ENCODE data around the gene CLUH.
"Not testable (repeated sequence)": the region's sequence is repeated elsewhere in the genome, so short reads cannot be mapped to it uniquely, and the experiment has no call there.

Gene CLUH

GRCh38 chr17:2691069-2691871, 20.3 kb downstream of the CLUH start:
- FAIRE-seq (no peak), DNase-seq (ENCODE audit: extremely low spot score, insufficient read length, low read depth) (no peak)

- FAIRE-seq (no peak), DNase-seq (ENCODE audit: extremely low spot score, insufficient read length, low read depth) (no peak)
Measured at GRCh38 chr17:2690165-2691068, 21.1 kb downstream of the CLUH start.

GRCh38 chr17:2689411-2690164, 22.0 kb downstream of the CLUH start:
- no peak for FAIRE-seq

GRCh38 chr17:2688351-2689342, 22.9 kb downstream of the CLUH start:
- DNase-seq (ENCODE audit: extremely low spot score, insufficient read length, low read depth), result no peak
- FAIRE-seq, result no peak

More at GRCh38 chr17:2689411-2690164, 22.0 kb downstream of the CLUH start:
- no peak for DNase-seq (ENCODE audit: extremely low spot score, insufficient read length, low read depth)

GRCh38 chr17:2687074-2687418, 24.5 kb downstream of the CLUH start:
- DNase-seq (ENCODE audit: extremely low spot score, insufficient read length, low read depth) (no peak), FAIRE-seq (no peak)

GRCh38 chr17:2685696-2686095, 25.9 kb downstream of the CLUH start:
- no peak for DNase-seq (ENCODE audit: extremely low spot score, insufficient read length, low read depth)
- FAIRE-seq, result no peak

GRCh38 chr17:2684549-2684948, 27.0 kb downstream of the CLUH start:
- no peak for FAIRE-seq
- no peak for DNase-seq (ENCODE audit: extremely low spot score, insufficient read length, low read depth)

GRCh38 chr17:2683912-2684311, 27.7 kb downstream of the CLUH start:
- DNase-seq (ENCODE audit: extremely low spot score, insufficient read length, low read depth) (no peak), FAIRE-seq (no peak)

GRCh38 chr17:2682176-2682938, 29.2 kb downstream of the CLUH start:
- no peak for DNase-seq (ENCODE audit: extremely low spot score, insufficient read length, low read depth)
- FAIRE-seq, result no peak

GRCh38 chr17:2681650-2682049, 29.9 kb downstream of the CLUH start:
- DNase-seq (ENCODE audit: extremely low spot score, insufficient read length, low read depth) (no peak), FAIRE-seq (no peak)

- FAIRE-seq, result no peak
Measured at GRCh38 chr17:2680961-2681360, 30.6 kb downstream of the CLUH start.

GRCh38 chr17:2679247-2679646, 32.3 kb downstream of the CLUH start:
- not testable (repeated sequence) for DNase-seq (ENCODE audit: extremely low spot score, insufficient read length, low read depth); FAIRE-seq

More at GRCh38 chr17:2680961-2681360, 30.6 kb downstream of the CLUH start:
- DNase-seq (ENCODE audit: extremely low spot score, insufficient read length, low read depth), result no peak

GRCh38 chr17:2672026-2672425, 39.5 kb downstream of the CLUH start:
- FAIRE-seq, result no peak

GRCh38 chr17:2660410-2660809, 51.2 kb downstream of the CLUH start:
- not testable (repeated sequence) for FAIRE-seq; DNase-seq (ENCODE audit: extremely low spot score, insufficient read length, low read depth)

More at GRCh38 chr17:2672026-2672425, 39.5 kb downstream of the CLUH start:
- no peak for DNase-seq (ENCODE audit: extremely low spot score, insufficient read length, low read depth)

GRCh38 chr17:2659337-2659736, 52.2 kb downstream of the CLUH start:
- not testable (repeated sequence) for DNase-seq (ENCODE audit: extremely low spot score, insufficient read length, low read depth); FAIRE-seq

- DNase-seq (ENCODE audit: extremely low spot score, insufficient read length, low read depth) (no peak), FAIRE-seq (no peak)
Measured at GRCh38 chr17:2656283-2656682, 55.3 kb downstream of the CLUH start.

GRCh38 chr17:2655546-2655945, 56.0 kb downstream of the CLUH start:
- DNase-seq (ENCODE audit: extremely low spot score, insufficient read length, low read depth) (no peak), FAIRE-seq (no peak)

GRCh38 chr17:2652911-2653310, 58.7 kb downstream of the CLUH start:
- not testable (repeated sequence) for FAIRE-seq; DNase-seq (ENCODE audit: extremely low spot score, insufficient read length, low read depth)
